Activated naive CD8-positive, alpha-beta T cell (primary cell): ENCODE results near the gene YES1.

Source experiments
- H3K27ac Mint-ChIP-seq: one replicate; pipeline ENCODE4 v1.8.0; 2021; ENCODE audit warnings: mixed read lengths
- H3K27me3 Mint-ChIP-seq: one replicate; pipeline ENCODE4 v1.8.0; 2021; ENCODE audit warnings: mixed read lengths
- H3K36me3 Mint-ChIP-seq: one replicate; pipeline ENCODE4 v1.8.0; 2021; ENCODE audit warnings: mixed read lengths
- H3K4me1 Mint-ChIP-seq: one replicate; pipeline ENCODE4 v1.8.0; 2021; ENCODE audit warnings: low read depth, mixed read lengths
- H3K4me3 Mint-ChIP-seq: one replicate; pipeline ENCODE4 v1.8.0; 2021; ENCODE audit warnings: mild to moderate bottlenecking, mixed read lengths
- H3K9me3 Mint-ChIP-seq: one replicate; pipeline ENCODE4 v1.8.0; 2021; ENCODE audit warnings: low read depth, mixed read lengths

The YES1 gene

GRCh38 chr18:811892-812375 lies at the start of gene YES1:
TSS of gene YES1 (minus strand) at chr18:812242. CDS start at chr18:756827, 55,415 bp downstream.
- no peaks in the 10 kb centered on the region for H3K36me3 Mint-ChIP-seq
- no peaks in the 10 kb centered on the region for H3K9me3 Mint-ChIP-seq
- peak within 1 kb of the TSS; percentile 98 for H3K27ac Mint-ChIP-seq
- peak within 1 kb of the TSS; percentile 95 for H3K4me3 Mint-ChIP-seq
- H3K4me1 Mint-ChIP-seq, result peaks cover 70% of the 10 kb centered on the region
- H3K27me3 Mint-ChIP-seq, result no peaks in the 10 kb centered on the region

GRCh38 chr18:857986-858385 lies 45.9 kb upstream of the YES1 start:
- Mint-ChIP-seq H3K27ac (no peak overlapping the region), H3K36me3 (no peaks in the 10 kb centered on the region), H3K27me3 (peaks cover 1% of the 10 kb centered on the region), H3K4me3 (no peak overlapping the region), H3K9me3 (no peaks in the 10 kb centered on the region), H3K4me1 (no peaks in the 10 kb centered on the region)

- Mint-ChIP-seq H3K4me1 (no peaks in the 10 kb centered on the region), H3K36me3 (no peaks in the 10 kb centered on the region), H3K27me3 (peaks cover 1% of the 10 kb centered on the region), H3K9me3 (no peaks in the 10 kb centered on the region), H3K27ac (no peak overlapping the region), H3K4me3 (no peak overlapping the region)
Measured at GRCh38 chr18:853471-853870, 41.4 kb upstream of the YES1 start.

- no peak overlapping the region for H3K27ac Mint-ChIP-seq
- H3K9me3 Mint-ChIP-seq, result no peaks in the 10 kb centered on the region
- H3K4me3 Mint-ChIP-seq, result no peak overlapping the region
- no peaks in the 10 kb centered on the region for H3K36me3 Mint-ChIP-seq
- no peaks in the 10 kb centered on the region for H3K4me1 Mint-ChIP-seq
- H3K27me3 Mint-ChIP-seq, result peaks cover 1% of the 10 kb centered on the region
Measured at GRCh38 chr18:850960-851359, 38.9 kb upstream of the YES1 start.

- Mint-ChIP-seq H3K9me3 (no peaks in the 10 kb centered on the region), H3K27me3 (peaks cover 1% of the 10 kb centered on the region), H3K36me3 (no peaks in the 10 kb centered on the region), H3K27ac (no peak overlapping the region), H3K4me1 (no peaks in the 10 kb centered on the region), H3K4me3 (no peak overlapping the region)
Measured at GRCh38 chr18:849021-849420, 37.0 kb upstream of the YES1 start.

- no peak overlapping the region for H3K27ac Mint-ChIP-seq
- H3K4me1 Mint-ChIP-seq, result no peaks in the 10 kb centered on the region
- no peak overlapping the region for H3K4me3 Mint-ChIP-seq
- no peaks in the 10 kb centered on the region for H3K27me3 Mint-ChIP-seq
- H3K36me3 Mint-ChIP-seq, result no peaks in the 10 kb centered on the region
- H3K9me3 Mint-ChIP-seq, result no peaks in the 10 kb centered on the region
Measured at GRCh38 chr18:848062-848861, 36.2 kb upstream of the YES1 start.

GRCh38 chr18:845152-845819 lies 33.2 kb upstream of the YES1 start:
- H3K27ac Mint-ChIP-seq, result no peak overlapping the region
- no peaks in the 10 kb centered on the region for H3K36me3 Mint-ChIP-seq
- H3K9me3 Mint-ChIP-seq, result no peaks in the 10 kb centered on the region
- no peaks in the 10 kb centered on the region for H3K4me1 Mint-ChIP-seq
- peaks cover 6% of the 10 kb centered on the region for H3K27me3 Mint-ChIP-seq
- no peak overlapping the region for H3K4me3 Mint-ChIP-seq

GRCh38 chr18:841647-842370 lies 29.8 kb upstream of the YES1 start:
- Mint-ChIP-seq H3K27me3 (peaks cover 6% of the 10 kb centered on the region), H3K4me1 (peaks cover 2% of the 10 kb centered on the region), H3K4me3 (no peak overlapping the region), H3K9me3 (no peaks in the 10 kb centered on the region), H3K36me3 (no peaks in the 10 kb centered on the region), H3K27ac (no peak overlapping the region)

- H3K36me3 Mint-ChIP-seq, result no peaks in the 10 kb centered on the region
- peaks cover 2% of the 10 kb centered on the region for H3K4me1 Mint-ChIP-seq
- peaks cover 6% of the 10 kb centered on the region for H3K27me3 Mint-ChIP-seq
- no peak overlapping the region for H3K4me3 Mint-ChIP-seq
- H3K27ac Mint-ChIP-seq, result no peak overlapping the region
- no peaks in the 10 kb centered on the region for H3K9me3 Mint-ChIP-seq
Measured at GRCh38 chr18:840516-840915, 28.5 kb upstream of the YES1 start.

GRCh38 chr18:840023-840408 lies 28.0 kb upstream of the YES1 start:
- Mint-ChIP-seq H3K9me3 (no peaks in the 10 kb centered on the region), H3K4me3 (no peak overlapping the region), H3K36me3 (no peaks in the 10 kb centered on the region), H3K27me3 (peaks cover 6% of the 10 kb centered on the region), H3K4me1 (peaks cover 2% of the 10 kb centered on the region), H3K27ac (no peak overlapping the region)

- peaks cover 6% of the 10 kb centered on the region for H3K27me3 Mint-ChIP-seq
- no peak overlapping the region for H3K27ac Mint-ChIP-seq
- H3K4me1 Mint-ChIP-seq, result peaks cover 2% of the 10 kb centered on the region
- H3K36me3 Mint-ChIP-seq, result no peaks in the 10 kb centered on the region
- H3K9me3 Mint-ChIP-seq, result no peaks in the 10 kb centered on the region
- no peak overlapping the region for H3K4me3 Mint-ChIP-seq
Measured at GRCh38 chr18:839224-840022, 27.4 kb upstream of the YES1 start.

GRCh38 chr18:837922-838321 lies 25.9 kb upstream of the YES1 start:
- no peak overlapping the region for H3K4me3 Mint-ChIP-seq
- H3K27ac Mint-ChIP-seq, result no peak overlapping the region
- H3K27me3 Mint-ChIP-seq, result peaks cover 6% of the 10 kb centered on the region
- no peaks in the 10 kb centered on the region for H3K36me3 Mint-ChIP-seq
- no peaks in the 10 kb centered on the region for H3K9me3 Mint-ChIP-seq
- H3K4me1 Mint-ChIP-seq, result peaks cover 2% of the 10 kb centered on the region

- Mint-ChIP-seq H3K27me3 (no peaks in the 10 kb centered on the region), H3K4me1 (peaks cover 30% of the 10 kb centered on the region), H3K36me3 (no peaks in the 10 kb centered on the region), H3K9me3 (no peaks in the 10 kb centered on the region), H3K4me3 (no peak overlapping the region), H3K27ac (no peak overlapping the region)
Measured at GRCh38 chr18:834082-834720, 22.2 kb upstream of the YES1 start.

GRCh38 chr18:833197-833596 lies 21.2 kb upstream of the YES1 start:
- Mint-ChIP-seq H3K4me1 (peaks cover 28% of the 10 kb centered on the region), H3K27ac (no peak overlapping the region), H3K4me3 (no peak overlapping the region), H3K36me3 (no peaks in the 10 kb centered on the region), H3K9me3 (no peaks in the 10 kb centered on the region), H3K27me3 (no peaks in the 10 kb centered on the region)
